RWPE2 (cell line): Measurements from ENCODE around the gene MAP3K19.

Experiments used
- ATAC-seq: fragments of 200-7000 bp; cut with Tn5 transposase; 3 replicates; pipeline ENCODE4 v1.9.1; 2021; ENCODE audit warnings: low read depth
- DNase-seq: peaks from one replicate; pipeline ENCODE4 v3.0.0-alpha.2; 2020; ENCODE audit warnings: low spot score
- H3K27ac ChIP-seq: fragments of 450-650 bp; 2 replicates; pipeline ENCODE4 v1.5.1; 2017; ENCODE audit warnings: mild to moderate bottlenecking; ENCODE audit not compliant: poor library complexity, severe bottlenecking
- H3K27me3 ChIP-seq: fragments of 250-450 bp; sonication (Bioruptor Pico); 2 replicates; pipeline ENCODE4 v1.5.1; 2021; ENCODE audit warnings: mild to moderate bottlenecking, moderate library complexity; ENCODE audit not compliant: insufficient read depth, poor library complexity, severe bottlenecking
- H3K36me3 ChIP-seq: fragments of 250-450 bp; sonication (Bioruptor Pico); 2 replicates; pipeline ENCODE4 v1.5.1; 2020; ENCODE audit warnings: low read depth, mild to moderate bottlenecking, moderate library complexity
- H3K4me1 ChIP-seq: fragments of 250-450 bp; sonication (Bioruptor Pico); 2 replicates; pipeline ENCODE4 v1.5.1; 2021; ENCODE audit warnings: mild to moderate bottlenecking, moderate library complexity; ENCODE audit not compliant: insufficient read depth, poor library complexity, severe bottlenecking
- H3K4me3 ChIP-seq: fragments of 250-450 bp; sonication (Bioruptor Pico); 2 replicates; pipeline ENCODE4 v1.5.1; 2021; ENCODE audit warnings: mild to moderate bottlenecking, moderate library complexity; ENCODE audit not compliant: severe bottlenecking
- H3K9me3 ChIP-seq: fragments of 250-450 bp; sonication (Bioruptor Pico); 2 replicates; pipeline ENCODE4 v1.5.1; 2021; ENCODE audit warnings: mild to moderate bottlenecking, moderate library complexity; ENCODE audit not compliant: severe bottlenecking
- CTCF ChIP-seq: fragments of 450-650 bp; IDR thresholded peaks from one replicate; pipeline ENCODE4 v1.5.1; 2017; ENCODE audit warnings: mild to moderate bottlenecking, moderate library complexity; ENCODE audit not compliant: poor library complexity, severe bottlenecking

Gene MAP3K19

GRCh38 chr2:134932864-134933526, 114.3 kb downstream of the MAP3K19 start:
- H3K9me3 ChIP-seq: no peaks in the 10 kb centered on the region
- ATAC-seq (no peak), DNase-seq (no peak)
- peaks cover 43% of the 10 kb centered on the region for H3K36me3 ChIP-seq
- no peak overlapping the region for H3K27ac ChIP-seq
- H3K27me3 ChIP-seq: no peaks in the 10 kb centered on the region
- H3K4me1 ChIP-seq: peaks cover 12% of the 10 kb centered on the region
- TF ChIP-seq CTCF: no peak
- no peak overlapping the region for H3K4me3 ChIP-seq

- Histone ChIP-seq H3K27me3 (no peaks in the 10 kb centered on the region), H3K36me3 (peaks cover 31% of the 10 kb centered on the region), H3K27ac (peak overlapping the region; percentile 25), H3K4me1 (peaks cover 18% of the 10 kb centered on the region), H3K4me3 (no peak overlapping the region), H3K9me3 (no peaks in the 10 kb centered on the region)
- ATAC-seq (peak; percentile 85), DNase-seq (no peak)
- no peak for TF ChIP-seq CTCF
Observed at GRCh38 chr2:134927195-134927594, 120.1 kb downstream of the MAP3K19 start.

- no peak overlapping the region for H3K4me3 ChIP-seq
- ATAC-seq (peak; percentile 42; the same call in 1 of the 3 replicates), DNase-seq (no peak)
- H3K27ac ChIP-seq: peak overlapping the region; percentile 25
- H3K27me3 ChIP-seq: no peaks in the 10 kb centered on the region
- no peak for TF ChIP-seq CTCF
- no peaks in the 10 kb centered on the region for H3K9me3 ChIP-seq
- peaks cover 37% of the 10 kb centered on the region for H3K36me3 ChIP-seq
- H3K4me1 ChIP-seq: peaks cover 18% of the 10 kb centered on the region
Observed at GRCh38 chr2:134926231-134926931, 120.9 kb downstream of the MAP3K19 start.

- no peak overlapping the region for H3K27ac ChIP-seq
- H3K36me3 ChIP-seq: peaks cover 48% of the 10 kb centered on the region
- no peak for TF ChIP-seq CTCF
- H3K4me3 ChIP-seq: no peak overlapping the region
- ATAC-seq (no peak), DNase-seq (no peak)
- no peaks in the 10 kb centered on the region for H3K9me3 ChIP-seq
- H3K4me1 ChIP-seq: peaks cover 28% of the 10 kb centered on the region
- no peaks in the 10 kb centered on the region for H3K27me3 ChIP-seq
Observed at GRCh38 chr2:134924912-134925311, 122.3 kb downstream of the MAP3K19 start.
